WTC11 (cell line): ENCODE data around the gene TBKBP1. TPM values are rescaled to one million over a fixed set of nuclear protein-coding genes. Genes with fewer than 3 reads are reported as not detected.

Experiments used
- ATAC-seq: fragments of 200-7000 bp; cut with Tn5 transposase; 2 replicates; pipeline ENCODE4 v1.10.0; 2021; ENCODE audit warnings: mild to moderate bottlenecking, moderate library complexity
- CTCF ChIA-PET: fragments of 300-600 bp; sonication (Branson Sonifier 250); formaldehyde crosslinking; loops from one replicate; lab custom pipeline; 2021; ENCODE audit warnings: antibody characterized with exemption; lab: Charles Lee
- POLR2A ChIA-PET: fragments of 350-600 bp; sonication (Branson Sonifier 250); formaldehyde crosslinking; loops from one replicate; lab custom pipeline; 2021; ENCODE audit warnings: antibody characterized with exemption; lab: Charles Lee
- DNase-seq: peaks from one replicate; pipeline ENCODE4 v3.0.0; 2021; ENCODE audit warnings: low spot score
- H3K27ac Mint-ChIP-seq: 2 replicates; pipeline ENCODE4 v1.8.0; 2021; ENCODE audit warnings: mixed read lengths
- H3K27me3 Mint-ChIP-seq: 2 replicates; pipeline ENCODE4 v1.8.0; 2021; ENCODE audit warnings: low read depth, mild to moderate bottlenecking, moderate library complexity, mixed read lengths
- H3K36me3 Mint-ChIP-seq: 2 replicates; pipeline ENCODE4 v1.8.0; 2021; ENCODE audit warnings: mixed read lengths
- H3K4me1 Mint-ChIP-seq: 2 replicates; pipeline ENCODE4 v1.8.0; 2022; ENCODE audit warnings: mixed read lengths
- H3K4me3 Mint-ChIP-seq: 2 replicates; pipeline ENCODE4 v1.8.0; 2021; ENCODE audit warnings: mild to moderate bottlenecking, moderate library complexity, mixed read lengths
- H3K9me3 Mint-ChIP-seq: 2 replicates; pipeline ENCODE4 v1.8.0; 2021; ENCODE audit warnings: mixed read lengths
- EMX1 ChIP-seq: fragments of 250-450 bp; sonication (Bioruptor Pico); IDR thresholded peaks from 2 replicates; pipeline ENCODE4 v1.8.0; 2021; ENCODE audit warnings: mild to moderate bottlenecking
- ESRRA ChIP-seq: sonication (generic); formaldehyde crosslinking; IDR thresholded peaks from 2 replicates; pipeline ENCODE4 v1.8.1; 2022; ENCODE audit warnings: mild to moderate bottlenecking, missing genetic modification reagents, borderline replicate concordance
- FOXK1 ChIP-seq: sonication (generic); formaldehyde crosslinking; IDR thresholded peaks from 2 replicates; pipeline ENCODE4 v1.8.0; 2022; ENCODE audit warnings: mild to moderate bottlenecking, moderate library complexity, missing genetic modification reagents
- FOXP1 ChIP-seq: sonication (generic); formaldehyde crosslinking; IDR thresholded peaks from 2 replicates; pipeline ENCODE4 v1.8.0; 2022; ENCODE audit warnings: missing genetic modification reagents, mild to moderate bottlenecking, moderate library complexity, borderline replicate concordance
- GABPB1 ChIP-seq: sonication (generic); formaldehyde crosslinking; IDR thresholded peaks from 2 replicates; pipeline ENCODE4 v1.8.1; 2023; ENCODE audit warnings: mild to moderate bottlenecking, missing genetic modification reagents
- GRHL2 ChIP-seq: fragments of 250-450 bp; sonication (Bioruptor Pico); IDR thresholded peaks from 2 replicates; pipeline ENCODE4 v1.8.0; 2022; ENCODE audit warnings: mild to moderate bottlenecking, moderate library complexity; ENCODE audit not compliant: insufficient replicate concordance, severe bottlenecking
- HMGA2 ChIP-seq: fragments of 250-450 bp; sonication (Bioruptor Pico); IDR thresholded peaks from 2 replicates; pipeline ENCODE4 v1.4.0; 2021; ENCODE audit warnings: mild to moderate bottlenecking, moderate library complexity
- JUN ChIP-seq: sonication (generic); formaldehyde crosslinking; IDR thresholded peaks from 2 replicates; pipeline ENCODE4 v1.8.0; 2023; ENCODE audit warnings: mild to moderate bottlenecking, missing genetic modification reagents
- MAX ChIP-seq: sonication (generic); formaldehyde crosslinking; IDR thresholded peaks from 2 replicates; pipeline ENCODE4 v1.8.0; 2022; ENCODE audit warnings: mild to moderate bottlenecking, missing genetic modification reagents
- NR1H2 ChIP-seq: sonication (generic); formaldehyde crosslinking; IDR thresholded peaks from 2 replicates; pipeline ENCODE4 v1.9.0; 2021; ENCODE audit warnings: mild to moderate bottlenecking, moderate library complexity, missing genetic modification reagents
- PRRX2 ChIP-seq: fragments of 250-450 bp; sonication (Bioruptor Pico); IDR thresholded peaks from 2 replicates; pipeline ENCODE4 v1.8.0; 2021; ENCODE audit warnings: mild to moderate bottlenecking
- SMAD4 ChIP-seq: sonication (generic); formaldehyde crosslinking; IDR thresholded peaks from 2 replicates; pipeline ENCODE4 v1.8.0; 2022; ENCODE audit warnings: mild to moderate bottlenecking, missing genetic modification reagents
- TCF7 ChIP-seq: sonication (generic); formaldehyde crosslinking; IDR thresholded peaks from 2 replicates; pipeline ENCODE4 v1.8.0; 2022; ENCODE audit warnings: mild to moderate bottlenecking, low read depth, missing genetic modification reagents, moderate library complexity
- USF1 ChIP-seq: sonication (generic); formaldehyde crosslinking; IDR thresholded peaks from 2 replicates; pipeline ENCODE4 v1.8.0; 2022; ENCODE audit warnings: mild to moderate bottlenecking, missing genetic modification reagents
- ZNF138 ChIP-seq: sonication (generic); formaldehyde crosslinking; conservative IDR thresholded peaks from 2 replicates; pipeline ENCODE4 v1.8.1; 2022; ENCODE audit warnings: mild to moderate bottlenecking, moderate library complexity, missing genetic modification reagents
- total RNA-seq: library from RNA; stranded (reverse); gene quantifications from 3 replicates; pipeline ENCODE4 v1.2.3, GENCODE V29; 2021
- TF ChIP-seq, protein P1 (sequence below): sonication (generic); formaldehyde crosslinking; conservative IDR thresholded peaks from 2 replicates; pipeline ENCODE4 v1.8.1; 2023; ENCODE audit warnings: mild to moderate bottlenecking, low read depth, missing genetic modification reagents, moderate library complexity
- TF ChIP-seq, protein P2 (sequence below): sonication (generic); formaldehyde crosslinking; IDR thresholded peaks from 2 replicates; pipeline ENCODE4 v1.8.0; 2023; ENCODE audit warnings: mild to moderate bottlenecking, missing genetic modification reagents
- TF ChIP-seq, protein P3 (sequence below): fragments of 250-450 bp; sonication (Bioruptor Pico); IDR thresholded peaks from 2 replicates; pipeline ENCODE4 v1.8.0; 2021; ENCODE audit warnings: mild to moderate bottlenecking
- TF ChIP-seq, protein P4 (sequence below): sonication (generic); formaldehyde crosslinking; IDR thresholded peaks from 2 replicates; pipeline ENCODE4 v1.8.0; 2022; ENCODE audit warnings: missing genetic modification reagents

The TBKBP1 gene
- total RNA-seq, 1 experiment from 2014 or later = 17.4 TPM

- TF ChIP-seq ESRRA (CRISPR knock-in tag) = no peak
- Mint-ChIP-seq H3K4me1 (peaks cover 31% of the 10 kb centered on the region), H3K27ac (peak overlapping the region; percentile 82), H3K36me3 (peaks cover 26% of the 10 kb centered on the region), H3K9me3 (no peaks in the 10 kb centered on the region), H3K27me3 (no peaks in the 10 kb centered on the region), H3K4me3 (no peak overlapping the region)
- no peak for DNase-seq
- ChIA-PET POLR2A (interaction anchor here (1.0 kb wide), 1 partner anchor 37 kb away, joined by 3 read pairs; the partner anchor contains the start of gene KPNB1), CTCF (interaction anchor here (0.8 kb wide), 1 partner anchor 13 kb away, joined by 6 read pairs; no protein-coding TSS in a partner anchor)
- ATAC-seq = no peak
These were observed 7.7 kb upstream of the TBKBP1 start for GRCh38 chr17:47686276-47686635.

DNA sequence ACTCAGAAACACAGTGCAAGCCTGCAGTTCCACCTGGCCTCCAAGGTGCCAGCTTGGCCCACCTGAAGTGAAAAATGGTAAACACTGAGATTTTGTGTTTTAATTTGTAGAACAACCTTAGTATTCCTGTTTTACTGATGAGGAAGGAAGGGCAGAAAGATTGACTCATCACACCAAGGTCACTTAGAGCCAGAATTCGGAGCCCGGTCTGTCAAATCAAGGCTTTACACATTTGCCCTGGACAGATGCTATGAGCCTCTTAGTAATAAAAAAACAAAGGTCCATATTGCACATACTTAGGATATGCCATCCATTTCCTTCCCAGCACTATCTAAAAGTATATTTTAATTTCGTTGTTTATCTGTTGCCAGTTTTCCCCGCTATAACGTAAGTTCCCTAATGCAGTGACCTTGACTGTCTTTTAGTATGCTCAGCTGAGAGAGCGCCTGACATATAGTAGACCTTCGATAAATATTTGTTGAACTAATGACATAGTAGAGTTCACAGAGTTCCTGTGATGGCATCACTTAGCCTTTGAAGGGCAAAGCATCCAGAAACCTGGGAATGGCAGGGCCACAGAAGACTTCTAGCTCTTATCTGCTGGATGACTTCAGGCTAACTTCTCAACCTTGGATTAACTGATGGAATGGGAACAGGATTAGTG is 7.2 kb upstream of the TBKBP1 start:
- CTCF ChIA-PET = interaction anchor here (1.1 to 1.7 kb wide), 11 partner anchors 8 to 103 kb away, joined by 3 to 11 read pairs (median 6); partner anchors contain the start of gene TBX21
- no peak for DNase-seq
- H3K4me3 Mint-ChIP-seq = no peak overlapping the region
- H3K27ac Mint-ChIP-seq = peak overlapping the region; percentile 82
- H3K9me3 Mint-ChIP-seq = no peaks in the 10 kb centered on the region
- TF ChIP-seq HMGA2 = no peak
- no peak for TF ChIP-seq NR1H2 (CRISPR knock-in tag)
- TF ChIP-seq, protein P1, sequence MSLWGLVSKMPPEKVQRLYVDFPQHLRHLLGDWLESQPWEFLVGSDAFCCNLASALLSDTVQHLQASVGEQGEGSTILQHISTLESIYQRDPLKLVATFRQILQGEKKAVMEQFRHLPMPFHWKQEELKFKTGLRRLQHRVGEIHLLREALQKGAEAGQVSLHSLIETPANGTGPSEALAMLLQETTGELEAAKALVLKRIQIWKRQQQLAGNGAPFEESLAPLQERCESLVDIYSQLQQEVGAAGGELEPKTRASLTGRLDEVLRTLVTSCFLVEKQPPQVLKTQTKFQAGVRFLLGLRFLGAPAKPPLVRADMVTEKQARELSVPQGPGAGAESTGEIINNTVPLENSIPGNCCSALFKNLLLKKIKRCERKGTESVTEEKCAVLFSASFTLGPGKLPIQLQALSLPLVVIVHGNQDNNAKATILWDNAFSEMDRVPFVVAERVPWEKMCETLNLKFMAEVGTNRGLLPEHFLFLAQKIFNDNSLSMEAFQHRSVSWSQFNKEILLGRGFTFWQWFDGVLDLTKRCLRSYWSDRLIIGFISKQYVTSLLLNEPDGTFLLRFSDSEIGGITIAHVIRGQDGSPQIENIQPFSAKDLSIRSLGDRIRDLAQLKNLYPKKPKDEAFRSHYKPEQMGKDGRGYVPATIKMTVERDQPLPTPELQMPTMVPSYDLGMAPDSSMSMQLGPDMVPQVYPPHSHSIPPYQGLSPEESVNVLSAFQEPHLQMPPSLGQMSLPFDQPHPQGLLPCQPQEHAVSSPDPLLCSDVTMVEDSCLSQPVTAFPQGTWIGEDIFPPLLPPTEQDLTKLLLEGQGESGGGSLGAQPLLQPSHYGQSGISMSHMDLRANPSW = no peak
- no peak for TF ChIP-seq TCF7 (CRISPR knock-in tag)
- TF ChIP-seq MAX = no peak
- peak; percentile 57; the same call in 1 of the 2 replicates for TF ChIP-seq GABPB1 (CRISPR knock-in tag)
- TF ChIP-seq FOXP1 = no peak
- no peak; the same call in 1 of the 2 replicates for TF ChIP-seq EMX1 (CRISPR knock-in tag)
- H3K27me3 Mint-ChIP-seq = no peaks in the 10 kb centered on the region
- ATAC-seq = no peak
- POLR2A ChIA-PET = interaction anchor here (0.7 to 1.0 kb wide), 2 partner anchors 8 to 36 kb away, joined by 3 to 7 read pairs; partner anchors contain the start of gene KPNB1
- peaks cover 36% of the 10 kb centered on the region for H3K4me1 Mint-ChIP-seq
- peaks cover 24% of the 10 kb centered on the region for H3K36me3 Mint-ChIP-seq

GRCh38 chr17:47687328-47687690 is 6.7 kb upstream of the TBKBP1 start:
- DNase-seq (no peak), ATAC-seq (no peak)
- H3K27ac Mint-ChIP-seq = peak overlapping the region; percentile 82
- no peak overlapping the region for H3K4me3 Mint-ChIP-seq
- H3K4me1 Mint-ChIP-seq = peaks cover 42% of the 10 kb centered on the region
- no peaks in the 10 kb centered on the region for H3K27me3 Mint-ChIP-seq
- peaks cover 19% of the 10 kb centered on the region for H3K36me3 Mint-ChIP-seq
- H3K9me3 Mint-ChIP-seq = no peaks in the 10 kb centered on the region
- CTCF ChIA-PET = interaction anchor here (1.0 to 1.7 kb wide), 14 partner anchors 8 to 161 kb away, joined by 3 to 11 read pairs (median 6); partner anchors contain the start of gene TBX21
- POLR2A ChIA-PET = interaction anchor here (0.7 to 1.1 kb wide), 4 partner anchors 9 to 37 kb away, joined by 3 to 7 read pairs (median 4); partner anchors contain the start of gene KPNB1
- TF ChIP-seq PRRX2 (CRISPR knock-in tag) (no peak), ZNF138 (CRISPR knock-in tag) (no peak), JUN (no peak), MAX (no peak), USF1 (CRISPR knock-in tag) (no peak), FOXK1 (CRISPR knock-in tag) (no peak), SMAD4 (CRISPR knock-in tag) (no peak), FOXP1 (no peak), GRHL2 (CRISPR knock-in tag) (no peak)
- TF ChIP-seq, protein P2, sequence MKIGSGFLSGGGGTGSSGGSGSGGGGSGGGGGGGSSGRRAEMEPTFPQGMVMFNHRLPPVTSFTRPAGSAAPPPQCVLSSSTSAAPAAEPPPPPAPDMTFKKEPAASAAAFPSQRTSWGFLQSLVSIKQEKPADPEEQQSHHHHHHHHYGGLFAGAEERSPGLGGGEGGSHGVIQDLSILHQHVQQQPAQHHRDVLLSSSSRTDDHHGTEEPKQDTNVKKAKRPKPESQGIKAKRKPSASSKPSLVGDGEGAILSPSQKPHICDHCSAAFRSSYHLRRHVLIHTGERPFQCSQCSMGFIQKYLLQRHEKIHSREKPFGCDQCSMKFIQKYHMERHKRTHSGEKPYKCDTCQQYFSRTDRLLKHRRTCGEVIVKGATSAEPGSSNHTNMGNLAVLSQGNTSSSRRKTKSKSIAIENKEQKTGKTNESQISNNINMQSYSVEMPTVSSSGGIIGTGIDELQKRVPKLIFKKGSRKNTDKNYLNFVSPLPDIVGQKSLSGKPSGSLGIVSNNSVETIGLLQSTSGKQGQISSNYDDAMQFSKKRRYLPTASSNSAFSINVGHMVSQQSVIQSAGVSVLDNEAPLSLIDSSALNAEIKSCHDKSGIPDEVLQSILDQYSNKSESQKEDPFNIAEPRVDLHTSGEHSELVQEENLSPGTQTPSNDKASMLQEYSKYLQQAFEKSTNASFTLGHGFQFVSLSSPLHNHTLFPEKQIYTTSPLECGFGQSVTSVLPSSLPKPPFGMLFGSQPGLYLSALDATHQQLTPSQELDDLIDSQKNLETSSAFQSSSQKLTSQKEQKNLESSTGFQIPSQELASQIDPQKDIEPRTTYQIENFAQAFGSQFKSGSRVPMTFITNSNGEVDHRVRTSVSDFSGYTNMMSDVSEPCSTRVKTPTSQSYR (CRISPR knock-in tag) = no peak
- TF ChIP-seq, protein P3, sequence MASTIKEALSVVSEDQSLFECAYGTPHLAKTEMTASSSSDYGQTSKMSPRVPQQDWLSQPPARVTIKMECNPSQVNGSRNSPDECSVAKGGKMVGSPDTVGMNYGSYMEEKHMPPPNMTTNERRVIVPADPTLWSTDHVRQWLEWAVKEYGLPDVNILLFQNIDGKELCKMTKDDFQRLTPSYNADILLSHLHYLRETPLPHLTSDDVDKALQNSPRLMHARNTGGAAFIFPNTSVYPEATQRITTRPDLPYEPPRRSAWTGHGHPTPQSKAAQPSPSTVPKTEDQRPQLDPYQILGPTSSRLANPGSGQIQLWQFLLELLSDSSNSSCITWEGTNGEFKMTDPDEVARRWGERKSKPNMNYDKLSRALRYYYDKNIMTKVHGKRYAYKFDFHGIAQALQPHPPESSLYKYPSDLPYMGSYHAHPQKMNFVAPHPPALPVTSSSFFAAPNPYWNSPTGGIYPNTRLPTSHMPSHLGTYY (CRISPR knock-in tag) = no peak
- TF ChIP-seq, protein P4, sequence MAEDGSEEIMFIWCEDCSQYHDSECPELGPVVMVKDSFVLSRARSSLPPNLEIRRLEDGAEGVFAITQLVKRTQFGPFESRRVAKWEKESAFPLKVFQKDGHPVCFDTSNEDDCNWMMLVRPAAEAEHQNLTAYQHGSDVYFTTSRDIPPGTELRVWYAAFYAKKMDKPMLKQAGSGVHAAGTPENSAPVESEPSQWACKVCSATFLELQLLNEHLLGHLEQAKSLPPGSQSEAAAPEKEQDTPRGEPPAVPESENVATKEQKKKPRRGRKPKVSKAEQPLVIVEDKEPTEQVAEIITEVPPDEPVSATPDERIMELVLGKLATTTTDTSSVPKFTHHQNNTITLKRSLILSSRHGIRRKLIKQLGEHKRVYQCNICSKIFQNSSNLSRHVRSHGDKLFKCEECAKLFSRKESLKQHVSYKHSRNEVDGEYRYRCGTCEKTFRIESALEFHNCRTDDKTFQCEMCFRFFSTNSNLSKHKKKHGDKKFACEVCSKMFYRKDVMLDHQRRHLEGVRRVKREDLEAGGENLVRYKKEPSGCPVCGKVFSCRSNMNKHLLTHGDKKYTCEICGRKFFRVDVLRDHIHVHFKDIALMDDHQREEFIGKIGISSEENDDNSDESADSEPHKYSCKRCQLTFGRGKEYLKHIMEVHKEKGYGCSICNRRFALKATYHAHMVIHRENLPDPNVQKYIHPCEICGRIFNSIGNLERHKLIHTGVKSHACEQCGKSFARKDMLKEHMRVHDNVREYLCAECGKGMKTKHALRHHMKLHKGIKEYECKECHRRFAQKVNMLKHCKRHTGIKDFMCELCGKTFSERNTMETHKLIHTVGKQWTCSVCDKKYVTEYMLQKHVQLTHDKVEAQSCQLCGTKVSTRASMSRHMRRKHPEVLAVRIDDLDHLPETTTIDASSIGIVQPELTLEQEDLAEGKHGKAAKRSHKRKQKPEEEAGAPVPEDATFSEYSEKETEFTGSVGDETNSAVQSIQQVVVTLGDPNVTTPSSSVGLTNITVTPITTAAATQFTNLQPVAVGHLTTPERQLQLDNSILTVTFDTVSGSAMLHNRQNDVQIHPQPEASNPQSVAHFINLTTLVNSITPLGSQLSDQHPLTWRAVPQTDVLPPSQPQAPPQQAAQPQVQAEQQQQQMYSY (CRISPR knock-in tag) = no peak
